Left cardiac atrium (tissue), 4 donors: ENCODE measurements around the gene NPC1L1. TPM values are rescaled to one million over a fixed set of nuclear protein-coding genes. Genes with fewer than 3 reads are reported as not detected.
"Not testable (repeated sequence)": the region's sequence is repeated elsewhere in the genome, so short reads cannot be mapped to it uniquely, and the experiment has no call there.

Source experiments
- ATAC-seq, 2 donors: fragments of 200-7000 bp; cut with Tn5 transposase; one replicate each; pipeline ENCODE4 v1.9.1; 2020; ENCODE audit warnings: mild to moderate bottlenecking in 2 of 2, moderate library complexity in 2 of 2
- DNase-seq: peaks from one replicate; pipeline ENCODE4 v3.0.0-alpha.2; 2020
- intact Hi-C, 2 donors: fragments of 100-400 bp; cut with DNase I; formaldehyde crosslinking; loops; one replicate each; pipeline versions ENCODE4 v1.14.1 to v1.15.1; 2022 to 2023
- total RNA-seq, 2 donors: library from RNA; stranded (reverse); fragmentation: NEBNext Ultra II Directional; extraction: Animal tissue kit (Norgen Biotek cat#: 25700); gene quantifications; one replicate each; pipeline ENCODE4 v1.2.1, GENCODE V29; 2021
- donor health status: DM: no; HTN: yes; CAD: no.
- donor health status: DM: no; HTN: yes; CAD: no; lungs with severe emphysema.
- donor health status: DM: yes; HTN: yes; CAD: no.
- donor health status: Dilated cardiomyopathy.

NPC1L1 gene
- total RNA-seq, 2 donors from 2014 or later: 0.09 to 0.10 TPM

GRCh38 chr7:44518761-44519160 is 22.4 kb downstream of the NPC1L1 start:
- intact Hi-C loops: no loop called here
- ATAC-seq (no peak), DNase-seq (no peak)

GRCh38 chr7:44517175-44517574 is 24.0 kb downstream of the NPC1L1 start:
- no peak for ATAC-seq

GRCh38 chr7:44515590-44516268 is 25.4 kb downstream of the NPC1L1 start:
- intact Hi-C loops: no loop called here
- DNase-seq (no peak), ATAC-seq (no peak)

More at GRCh38 chr7:44517175-44517574, 24.0 kb downstream of the NPC1L1 start:
- intact Hi-C loops: no loop called here
- no peak for DNase-seq

- intact Hi-C loops: no loop called here
- ATAC-seq (no peak), DNase-seq (no peak)
Observed at GRCh38 chr7:44512736-44513135, 28.4 kb downstream of the NPC1L1 start.

DNA sequence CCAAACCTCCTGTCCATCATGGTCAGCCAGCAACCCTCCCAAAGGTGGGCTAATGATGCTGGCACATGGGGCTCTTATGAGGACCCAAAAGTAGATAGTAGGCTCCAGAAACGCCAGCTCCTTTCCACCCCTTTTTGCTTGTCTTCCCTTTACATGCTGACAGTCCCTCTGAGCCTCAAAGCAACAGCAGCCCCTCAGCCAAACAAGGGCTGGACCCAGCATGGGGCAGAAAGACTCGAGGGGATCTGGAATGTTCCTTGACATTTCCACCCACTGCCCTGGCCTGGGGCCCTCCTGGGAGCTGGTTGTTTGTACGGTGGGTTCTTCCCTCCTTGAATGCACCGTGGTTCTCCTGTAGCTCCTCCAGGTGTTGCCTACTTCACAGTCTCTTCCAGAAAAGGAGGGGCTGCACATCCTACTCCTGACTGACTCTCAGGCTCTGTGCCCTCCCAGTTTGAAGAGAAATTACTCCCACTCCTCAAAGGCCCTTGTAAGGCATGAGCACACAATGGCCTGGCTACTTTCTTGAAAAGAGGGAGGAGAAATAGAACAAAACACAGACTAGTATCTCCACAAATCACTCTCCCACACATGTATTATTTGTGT is 29.2 kb downstream of the NPC1L1 start:
- intact Hi-C loops: no loop called here
- ATAC-seq (no peak), DNase-seq (no peak)

DNA sequence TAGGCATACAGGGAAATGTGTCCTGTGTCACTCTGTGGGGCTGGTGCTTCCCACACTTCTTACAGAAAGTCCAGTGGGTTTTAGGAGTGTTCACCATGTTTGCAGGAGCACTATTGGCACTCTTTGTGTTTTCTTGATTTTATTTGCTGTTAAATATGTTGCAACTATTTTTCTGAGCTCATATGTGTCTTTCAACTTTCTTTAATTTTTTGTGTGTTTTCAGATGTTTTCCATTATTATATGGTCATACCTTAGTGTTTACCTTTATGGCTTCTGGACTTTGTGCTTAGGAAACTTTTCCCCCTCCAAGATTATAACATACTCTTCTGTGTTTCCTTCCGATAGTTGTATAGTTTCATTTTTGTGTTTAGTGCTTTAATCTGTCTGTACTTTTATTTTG is 29.9 kb downstream of the NPC1L1 start:
- no peak for DNase-seq
- no peak for ATAC-seq
- intact Hi-C loops: no loop called here

DNA sequence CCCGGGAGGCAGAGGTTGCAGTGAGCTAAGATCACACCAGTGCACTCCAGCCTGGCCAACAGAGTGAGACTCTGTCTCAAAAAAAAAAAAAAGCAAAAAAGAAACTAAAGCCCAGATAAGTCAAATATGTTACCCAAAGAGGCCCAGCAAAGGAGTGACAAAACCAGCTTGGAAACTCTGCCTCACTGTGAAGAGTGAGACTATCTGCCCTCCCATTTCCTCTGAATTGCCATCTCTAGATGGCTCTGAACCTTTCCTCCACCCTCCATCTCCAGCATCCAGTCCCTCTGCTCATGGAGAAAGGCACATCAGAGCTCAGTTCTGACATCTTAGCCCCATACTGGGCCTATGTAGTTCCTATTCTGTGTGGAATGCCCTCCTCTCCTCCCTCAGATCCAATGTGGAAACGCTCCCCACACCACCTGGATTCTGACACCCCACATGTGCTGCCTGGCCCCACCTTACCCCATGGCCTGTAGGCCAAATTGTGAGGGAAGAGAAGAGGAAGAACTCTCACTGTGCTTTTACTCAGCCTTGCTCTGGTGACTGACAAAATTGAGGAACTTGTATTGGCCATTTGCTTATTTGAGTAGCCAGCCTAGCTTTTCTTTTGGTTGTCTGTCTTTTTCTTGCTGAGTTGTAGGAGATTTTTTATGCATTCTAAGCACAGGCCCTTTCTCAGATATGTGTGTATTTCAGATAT is 32.7 kb downstream of the NPC1L1 start:
- intact Hi-C loops: no loop called here
- no peak for ATAC-seq
- no peak for DNase-seq

- ATAC-seq, intact Hi-C loops, DNase-seq: not testable (repeated sequence)
Observed at GRCh38 chr7:44506592-44507288, 34.4 kb downstream of the NPC1L1 start.

- DNase-seq (no peak), ATAC-seq (no peak)
- intact Hi-C loops: no loop called here
Observed at GRCh38 chr7:44505595-44505994, 35.5 kb downstream of the NPC1L1 start.

DNA sequence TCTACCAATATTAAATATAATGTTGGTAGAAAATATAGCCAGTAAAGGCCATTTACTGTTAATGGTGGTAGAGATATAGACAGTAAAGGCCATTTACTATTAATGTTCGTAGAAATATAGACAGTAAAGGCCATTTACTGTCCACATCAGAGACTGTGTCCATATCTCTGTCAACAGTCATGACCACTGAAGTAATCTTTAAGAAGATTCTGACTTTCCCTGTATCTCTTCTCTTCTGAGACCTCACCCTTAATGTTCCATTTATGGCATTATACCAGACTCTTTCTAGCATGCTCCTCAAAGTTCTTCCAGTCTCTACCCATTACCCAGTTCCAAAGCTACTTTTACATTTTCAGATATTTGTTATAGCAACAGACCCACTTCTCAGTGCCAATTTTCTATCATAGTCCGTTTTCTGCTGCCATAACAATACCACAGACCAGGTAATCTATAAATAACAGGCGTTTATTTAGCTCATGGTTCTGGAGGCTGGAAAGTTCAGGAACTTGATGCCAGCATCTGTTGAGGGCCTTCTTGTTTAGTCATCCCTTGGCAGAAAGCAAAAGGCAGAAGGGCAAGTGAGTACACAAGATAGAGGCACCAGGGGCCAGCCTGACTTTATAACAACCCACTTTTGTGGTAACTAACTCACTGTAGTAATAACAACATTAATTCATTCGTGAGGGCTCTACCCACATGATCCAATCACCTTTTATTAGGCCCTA is 42.7 kb downstream of the NPC1L1 start:
- ATAC-seq (peak in 1 of 2 donors; percentile 69), DNase-seq (no peak)
- intact Hi-C loops: loop anchor here in 1 of 2 donors (10.0 kb wide), 1 partner anchor 66 kb away; no protein-coding TSS in a partner anchor

- no peak for ATAC-seq
- DNase-seq: no peak
- intact Hi-C loops: loop anchor here in 1 of 2 donors (10.0 kb wide), 1 partner anchor 67 kb away; no protein-coding TSS in a partner anchor
Observed at GRCh38 chr7:44497155-44498027, 43.7 kb downstream of the NPC1L1 start.

GRCh38 chr7:44496385-44496784 is 44.7 kb downstream of the NPC1L1 start:
- ATAC-seq: no peak
- intact Hi-C loops: loop anchor here in 1 of 2 donors (10.0 kb wide), 1 partner anchor 68 kb away; no protein-coding TSS in a partner anchor

GRCh38 chr7:44494960-44495359 is 46.2 kb downstream of the NPC1L1 start:
- ATAC-seq (no peak), DNase-seq (no peak)
- intact Hi-C loops: loop anchor here in 1 of 2 donors (10.0 kb wide), 1 partner anchor 70 kb away; no protein-coding TSS in a partner anchor

More at GRCh38 chr7:44496385-44496784, 44.7 kb downstream of the NPC1L1 start:
- DNase-seq: no peak

GRCh38 chr7:44491229-44491628 is 49.9 kb downstream of the NPC1L1 start:
- ATAC-seq (no peak), DNase-seq (no peak)
- intact Hi-C loops: loop anchor here in 1 of 2 donors (10.0 kb wide), 1 partner anchor 74 kb away; no protein-coding TSS in a partner anchor

DNA sequence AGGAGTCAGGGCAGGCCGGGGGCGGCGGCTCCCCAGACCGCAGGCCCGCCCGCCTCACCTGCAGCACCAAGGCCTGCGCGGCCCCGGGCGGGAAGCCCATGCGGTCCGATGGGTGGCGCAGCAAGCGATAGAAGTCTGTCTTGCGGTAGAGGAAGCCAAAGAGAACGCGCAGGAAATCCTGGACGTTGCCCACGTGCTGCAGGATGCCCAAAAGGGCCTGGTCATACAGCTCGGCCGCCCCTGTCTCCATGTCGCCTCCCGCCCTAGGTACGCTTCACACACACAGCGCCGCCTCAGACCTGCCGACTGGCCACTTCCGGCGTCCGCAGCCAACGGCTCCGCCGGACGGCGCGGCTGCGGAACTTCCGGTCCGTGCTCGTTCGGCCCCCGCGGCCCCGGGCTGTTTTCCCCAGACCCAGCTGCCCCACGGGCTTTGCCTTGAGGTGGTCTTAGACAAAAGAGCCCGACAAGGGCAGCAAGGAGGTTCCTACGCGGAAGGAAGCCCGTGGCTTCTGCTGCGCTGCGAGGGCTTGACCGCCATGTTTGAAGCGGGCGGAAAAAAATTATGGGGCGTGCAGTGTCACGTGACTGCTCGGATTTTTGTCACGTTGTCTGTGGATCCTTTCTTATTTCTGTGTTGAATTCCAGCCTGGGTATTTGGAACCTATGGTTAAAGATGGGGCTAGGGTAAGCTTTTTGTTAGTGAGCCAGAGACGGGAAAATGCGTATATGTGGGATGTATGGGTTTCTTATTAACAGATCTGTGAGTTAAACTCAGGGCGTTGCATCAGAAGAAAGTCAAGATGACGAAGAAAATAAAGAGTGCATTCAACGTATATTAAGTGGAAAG is 50.6 kb downstream of the NPC1L1 start, which contains the start of gene NUDCD3:
Gene NUDCD3 (minus strand): TSS at position 308 of the 850 bp plus-strand sequence. CDS start 58 bp downstream, at position 250.
- intact Hi-C loops: loop anchor here in 1 of 2 donors (10.0 kb wide), 1 partner anchor 74 kb away; no protein-coding TSS in a partner anchor
- DNase-seq (peak; percentile 89), ATAC-seq (peak; percentile 96 to 98)

DNA sequence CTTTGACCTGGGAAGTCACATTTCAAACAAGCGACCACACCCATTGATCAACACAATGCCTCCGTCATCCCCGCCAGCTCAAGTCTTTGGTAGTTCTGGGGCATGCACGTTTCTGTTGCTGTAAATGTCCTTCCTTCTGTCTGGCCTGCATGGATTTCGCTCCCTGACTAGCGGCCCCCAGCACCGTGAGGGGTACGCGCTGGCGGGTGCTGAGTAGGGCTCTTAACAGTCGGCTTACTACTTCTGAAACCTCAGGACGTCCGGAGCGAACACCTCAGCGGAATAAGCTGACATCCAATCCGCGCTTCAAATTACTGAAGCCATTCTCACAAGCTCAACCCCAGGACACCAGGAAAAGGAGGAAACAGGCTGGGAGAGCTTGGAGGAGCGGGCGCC is 51.2 kb downstream of the NPC1L1 start:
- peak; percentile 20 to 23 for ATAC-seq

More for the DNA sequence above, 51.2 kb downstream of the NPC1L1 start:
- DNase-seq: no peak
- intact Hi-C loops: loop anchor here in 1 of 2 donors (10.0 kb wide), 1 partner anchor 75 kb away; no protein-coding TSS in a partner anchor
